ENCODE measurements around the gene DSCAML1.

DNA sequence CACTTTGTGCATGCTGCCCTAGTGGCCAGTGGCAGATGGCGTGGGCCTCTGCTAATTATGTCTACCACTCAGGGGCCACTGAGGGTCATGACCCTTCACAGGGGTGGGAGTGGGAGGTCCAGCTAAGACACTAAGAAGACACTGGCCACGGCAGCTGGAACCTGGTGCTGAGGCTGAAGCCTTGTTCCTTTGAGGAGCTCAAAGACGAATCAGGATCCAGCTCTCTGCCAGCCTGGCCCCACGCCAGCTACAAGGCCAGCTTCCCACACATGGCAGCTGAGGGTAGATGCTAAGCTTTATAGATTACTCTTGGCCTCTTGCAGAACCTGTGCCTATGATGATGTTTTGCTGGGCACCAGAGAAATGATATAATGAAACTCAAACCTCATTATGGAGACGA, 226.3 kb downstream of the DSCAML1 start:
- no peak for TF ChIP-seq POLR2A (IDR thresholded peaks at IDR 0.05)
- TF ChIP-seq EP300 (IDR thresholded peaks at IDR 0.05), result no peak
- TF ChIP-seq, protein P1, sequence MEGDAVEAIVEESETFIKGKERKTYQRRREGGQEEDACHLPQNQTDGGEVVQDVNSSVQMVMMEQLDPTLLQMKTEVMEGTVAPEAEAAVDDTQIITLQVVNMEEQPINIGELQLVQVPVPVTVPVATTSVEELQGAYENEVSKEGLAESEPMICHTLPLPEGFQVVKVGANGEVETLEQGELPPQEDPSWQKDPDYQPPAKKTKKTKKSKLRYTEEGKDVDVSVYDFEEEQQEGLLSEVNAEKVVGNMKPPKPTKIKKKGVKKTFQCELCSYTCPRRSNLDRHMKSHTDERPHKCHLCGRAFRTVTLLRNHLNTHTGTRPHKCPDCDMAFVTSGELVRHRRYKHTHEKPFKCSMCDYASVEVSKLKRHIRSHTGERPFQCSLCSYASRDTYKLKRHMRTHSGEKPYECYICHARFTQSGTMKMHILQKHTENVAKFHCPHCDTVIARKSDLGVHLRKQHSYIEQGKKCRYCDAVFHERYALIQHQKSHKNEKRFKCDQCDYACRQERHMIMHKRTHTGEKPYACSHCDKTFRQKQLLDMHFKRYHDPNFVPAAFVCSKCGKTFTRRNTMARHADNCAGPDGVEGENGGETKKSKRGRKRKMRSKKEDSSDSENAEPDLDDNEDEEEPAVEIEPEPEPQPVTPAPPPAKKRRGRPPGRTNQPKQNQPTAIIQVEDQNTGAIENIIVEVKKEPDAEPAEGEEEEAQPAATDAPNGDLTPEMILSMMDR (IDR thresholded peaks at IDR 0.05), result no peak
- no peak for TF ChIP-seq POLR2AphosphoS5 (IDR thresholded peaks at IDR 0.05)

Measured in upper lobe of left lung (tissue), 4 donors.